SK-MEL-5 (cell line): Measurements from ENCODE around the gene RNF145. TPM values are rescaled to one million over a fixed set of nuclear protein-coding genes. Genes with fewer than 3 reads are reported as not detected.

Source experiments
- small RNA-seq, 2 experiments: library from RNA; depleted of rRNA; stranded (forward); fragments of <200 nt; gene quantifications; one replicate each; pipeline ENCODE3, GENCODE V24; 2014
- total RNA-seq: library from RNA; depleted of rRNA; stranded (reverse); fragments of >200 nt; shearing (Covaris generic); gene quantifications from 2 replicates; pipeline ENCODE4 v1.2.3, GENCODE V29; 2014; rRNA removed

RNF145 gene
- total RNA-seq, 1 experiment from 2014 or later, result 47.5 TPM

Small RNA genes within 50 kb of the gene (small RNA-seq; reads per million reads assigned to genes)
- 0 reads per million in 2 experiments for gene RF00263

Other genes starting within 250 kb of the RNF145 start
- gene EBF1, start 109.6 kb downstream of the RNF145 start, total RNA-seq, result 1.1 and 1.4 TPM in 2 replicates
- gene UBLCP1, start 53.7 kb upstream of the RNF145 start, total RNA-seq, result 44.0 and 45.7 TPM in 2 replicates
- gene IL12B, start 120.9 kb upstream of the RNF145 start, total RNA-seq, result not detected in 2 replicates